ENCODE data around the gene CBFA2T3.

DNA sequence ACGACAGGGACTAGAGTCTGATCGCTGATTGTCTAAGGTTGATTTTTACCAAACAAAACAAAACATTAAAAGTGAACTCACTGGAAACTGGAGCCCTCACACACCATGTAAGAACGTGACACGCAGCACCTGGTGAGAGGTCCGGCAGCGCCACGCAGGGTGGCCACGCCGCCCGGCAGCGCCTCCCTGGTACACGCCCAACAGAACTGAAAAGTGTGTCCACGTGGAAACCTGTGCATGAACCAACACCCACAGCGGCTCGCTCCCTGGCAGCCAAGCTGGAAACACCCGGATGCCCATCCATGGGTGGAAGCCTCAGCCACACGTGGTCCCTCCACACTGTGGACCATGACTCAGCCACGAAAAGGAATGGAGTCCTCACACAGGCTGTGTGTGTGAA lies 129.4 kb downstream of the CBFA2T3 start:
- TF ChIP-seq, protein P1, sequence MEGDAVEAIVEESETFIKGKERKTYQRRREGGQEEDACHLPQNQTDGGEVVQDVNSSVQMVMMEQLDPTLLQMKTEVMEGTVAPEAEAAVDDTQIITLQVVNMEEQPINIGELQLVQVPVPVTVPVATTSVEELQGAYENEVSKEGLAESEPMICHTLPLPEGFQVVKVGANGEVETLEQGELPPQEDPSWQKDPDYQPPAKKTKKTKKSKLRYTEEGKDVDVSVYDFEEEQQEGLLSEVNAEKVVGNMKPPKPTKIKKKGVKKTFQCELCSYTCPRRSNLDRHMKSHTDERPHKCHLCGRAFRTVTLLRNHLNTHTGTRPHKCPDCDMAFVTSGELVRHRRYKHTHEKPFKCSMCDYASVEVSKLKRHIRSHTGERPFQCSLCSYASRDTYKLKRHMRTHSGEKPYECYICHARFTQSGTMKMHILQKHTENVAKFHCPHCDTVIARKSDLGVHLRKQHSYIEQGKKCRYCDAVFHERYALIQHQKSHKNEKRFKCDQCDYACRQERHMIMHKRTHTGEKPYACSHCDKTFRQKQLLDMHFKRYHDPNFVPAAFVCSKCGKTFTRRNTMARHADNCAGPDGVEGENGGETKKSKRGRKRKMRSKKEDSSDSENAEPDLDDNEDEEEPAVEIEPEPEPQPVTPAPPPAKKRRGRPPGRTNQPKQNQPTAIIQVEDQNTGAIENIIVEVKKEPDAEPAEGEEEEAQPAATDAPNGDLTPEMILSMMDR (IDR thresholded peaks at IDR 0.05; ENCODE audit: borderline replicate concordance, extremely low read depth, low read length, poor library complexity, severe bottlenecking) = no peak
- no peak for TF ChIP-seq EZH2 (IDR thresholded peaks at IDR 0.05; ENCODE audit: borderline replicate concordance, low read depth, low read length, severe bottlenecking)

Measured in DND-41 (cell line).